Esophagus squamous epithelium (tissue), 4 donors: ENCODE results near the gene CXorf65.

Source experiments
- CTCF ChIP-seq, 6 experiments: fragments of 450-650 bp in 4 of 6; fragments of 200-600 bp in 2 of 6; sonication (generic) in 2 of 6; IDR thresholded peaks; one replicate each; pipeline ENCODE4 v1.5.1; 2016 to 2019; ENCODE audit warnings: antibody characterized with exemption in 6 of 6, mild to moderate bottlenecking in 4 of 6, moderate library complexity in 4 of 6
- POLR2A ChIP-seq, 4 donors: fragments of 450-650 bp; IDR thresholded peaks; one replicate each; pipeline ENCODE4 v1.6.1; 2017; ENCODE audit warnings: antibody characterized with exemption in 4 of 4, mild to moderate bottlenecking in 4 of 4, moderate library complexity in 3 of 4

- TF ChIP-seq CTCF (IDR thresholded peaks at IDR 0.05) (no peak), POLR2A (IDR thresholded peaks at IDR 0.05) (no peak)
These were observed 1.3 kb upstream of the CXorf65 start for GRCh38 chrX:71107762-71108360.
